HEK293T (cell line): ENCODE measurements around the gene DDIT4.

Experiments
- ARNT ChIP-seq: fragments of 450-650 bp; IDR thresholded peaks from 2 replicates; pipeline ENCODE4 v1.6.1; 2017; ENCODE audit warnings: mild to moderate bottlenecking
- BHLHE40 ChIP-seq: fragments of 450-650 bp; IDR thresholded peaks from 2 replicates; pipeline ENCODE4 v1.6.1; 2016; ENCODE audit warnings: mild to moderate bottlenecking, moderate library complexity, borderline replicate concordance
- ELF4 ChIP-seq: fragments of 450-650 bp; IDR thresholded peaks from 2 replicates; pipeline ENCODE4 v1.6.1; 2017; ENCODE audit warnings: antibody characterized with exemption
- FOXK2 ChIP-seq: fragments of 450-650 bp; IDR thresholded peaks from 2 replicates; pipeline ENCODE4 v1.6.1; 2016; ENCODE audit warnings: mild to moderate bottlenecking
- HDGF ChIP-seq: fragments of 450-650 bp; IDR thresholded peaks from 2 replicates; pipeline ENCODE4 v1.6.1; 2017; ENCODE audit warnings: antibody characterized with exemption, borderline replicate concordance
- L3MBTL2 ChIP-seq: fragments of 450-650 bp; conservative IDR thresholded peaks from 2 replicates; pipeline ENCODE4 v1.6.1; 2016; ENCODE audit warnings: mild to moderate bottlenecking
- LEF1 ChIP-seq: fragments of 450-650 bp; IDR thresholded peaks from 2 replicates; pipeline ENCODE4 v1.6.1; 2017; ENCODE audit warnings: mild to moderate bottlenecking, borderline replicate concordance
- SP1 ChIP-seq: fragments of 450-650 bp; IDR thresholded peaks from 2 replicates; pipeline ENCODE4 v1.6.1; 2017
- SUZ12 ChIP-seq: fragments of 450-650 bp; IDR thresholded peaks from 2 replicates; pipeline ENCODE4 v1.6.1; 2016; ENCODE audit warnings: mild to moderate bottlenecking
- TARDBP ChIP-seq: fragments of 450-650 bp; IDR thresholded peaks from 2 replicates; pipeline ENCODE4 v1.6.1; 2016
- ZNF384 ChIP-seq: fragments of 450-650 bp; IDR thresholded peaks from 2 replicates; pipeline ENCODE4 v1.6.1; 2016

DNA sequence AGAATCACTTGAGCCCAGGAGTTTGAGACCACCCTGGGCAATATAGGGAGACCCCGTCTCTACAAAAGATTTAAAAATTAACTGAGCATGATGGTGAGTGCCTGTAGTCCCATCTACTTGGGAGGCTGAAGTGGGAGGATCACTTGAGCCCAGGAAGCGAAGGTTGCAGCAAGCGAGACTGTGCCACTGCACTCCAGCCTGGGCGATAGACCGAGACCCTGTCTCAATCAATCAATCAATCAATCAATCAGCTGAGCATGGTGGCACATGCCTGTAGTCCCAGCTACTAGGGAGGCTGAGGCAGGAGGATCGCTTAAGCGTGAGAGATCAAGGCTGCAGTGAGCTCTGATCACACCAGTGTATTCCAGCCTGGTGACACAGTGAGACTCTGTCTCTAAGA is 40.5 kb downstream of the DDIT4 start:
- TF ChIP-seq BHLHE40 (no peak), LEF1 (no peak), HDGF (no peak), SUZ12 (no peak), FOXK2 (no peak), ELF4 (no peak), TARDBP (no peak), SP1 (no peak), L3MBTL2 (no peak), ZNF384 (no peak), ARNT (no peak)
